Naive thymus-derived CD8-positive, alpha-beta T cell (primary cell): ENCODE data around the gene CAPS. TPM values are rescaled to one million over a fixed set of nuclear protein-coding genes. Genes with fewer than 3 reads are reported as not detected.

ENCODE experiments used
- ATAC-seq, 2 donors: fragments of 150-1000 bp; cut with Tn5 transposase in 1 of 2; sonication (Bioruptor Pico), chemical (Tn5 transposase) in 1 of 2; 1 replicate in 1 of 2; 2 replicates in 1 of 2; pipeline ENCODE4 v1.10.0; 2021; ENCODE audit warnings: mild to moderate bottlenecking in 2 of 2, moderate library complexity in 2 of 2
- POLR2A ChIA-PET: fragments of 350-600 bp; sonication (Branson Sonifier 250); formaldehyde crosslinking; loops from one replicate; lab custom pipeline; 2021; ENCODE audit warnings: antibody characterized with exemption; lab: Charles Lee
- DNase-seq, 10 donors: peaks; one replicate each; pipeline versions ENCODE4 v3.0.0 to v3.0.0-alpha.2; 2020 to 2022
- H3K27ac Mint-ChIP-seq, 10 donors: one replicate each; pipeline ENCODE4 v1.8.0; 2020 to 2022; ENCODE audit warnings: mild to moderate bottlenecking in 10 of 10, mixed read lengths in 10 of 10, moderate library complexity in 4 of 10, inconsistent platforms in 1 of 10
- H3K27me3 Mint-ChIP-seq, 5 donors: one replicate each; pipeline ENCODE4 v1.8.0; 2021 to 2022; ENCODE audit warnings: mixed read lengths in 5 of 5
- H3K36me3 Mint-ChIP-seq, 3 donors: one replicate each; pipeline ENCODE4 v1.8.0; 2020 to 2022; ENCODE audit warnings: mixed read lengths in 3 of 3, mild to moderate bottlenecking in 2 of 3, inconsistent platforms in 1 of 3
- H3K4me1 Mint-ChIP-seq, 4 donors: one replicate each; pipeline ENCODE4 v1.8.0; 2021 to 2022; ENCODE audit warnings: mixed read lengths in 4 of 4
- H3K4me3 Mint-ChIP-seq, 10 donors: one replicate each; pipeline ENCODE4 v1.8.0; 2020 to 2022; ENCODE audit warnings: mild to moderate bottlenecking in 10 of 10, mixed read lengths in 10 of 10, moderate library complexity in 6 of 10, inconsistent platforms in 1 of 10
- H3K9me3 Mint-ChIP-seq, 9 donors: one replicate each; pipeline ENCODE4 v1.8.0; 2020 to 2022; ENCODE audit warnings: mixed read lengths in 9 of 9, mild to moderate bottlenecking in 3 of 9, inconsistent platforms in 1 of 9, moderate library complexity in 1 of 9
- polyA plus RNA-seq, 3 donors: library from polyadenylated mRNA; unstranded; fragments of 300-500 nt; fragmentation: Illumina TruSeq; gene quantifications; one replicate each; pipeline ENCODE4 v1.2.3, GENCODE V29; 2021
- total RNA-seq, 8 experiments: library from RNA in 2 of 8; stranded (reverse) in 2 of 8; gene quantifications; one replicate each; pipeline ENCODE4 v1.2.3 and lab custom pipeline; 2021 to 2026

CAPS gene
- total and polyA plus RNA-seq, 5 experiments from 2014 or later = 1.3 to 58.3 (median 2.8) TPM

DNA sequence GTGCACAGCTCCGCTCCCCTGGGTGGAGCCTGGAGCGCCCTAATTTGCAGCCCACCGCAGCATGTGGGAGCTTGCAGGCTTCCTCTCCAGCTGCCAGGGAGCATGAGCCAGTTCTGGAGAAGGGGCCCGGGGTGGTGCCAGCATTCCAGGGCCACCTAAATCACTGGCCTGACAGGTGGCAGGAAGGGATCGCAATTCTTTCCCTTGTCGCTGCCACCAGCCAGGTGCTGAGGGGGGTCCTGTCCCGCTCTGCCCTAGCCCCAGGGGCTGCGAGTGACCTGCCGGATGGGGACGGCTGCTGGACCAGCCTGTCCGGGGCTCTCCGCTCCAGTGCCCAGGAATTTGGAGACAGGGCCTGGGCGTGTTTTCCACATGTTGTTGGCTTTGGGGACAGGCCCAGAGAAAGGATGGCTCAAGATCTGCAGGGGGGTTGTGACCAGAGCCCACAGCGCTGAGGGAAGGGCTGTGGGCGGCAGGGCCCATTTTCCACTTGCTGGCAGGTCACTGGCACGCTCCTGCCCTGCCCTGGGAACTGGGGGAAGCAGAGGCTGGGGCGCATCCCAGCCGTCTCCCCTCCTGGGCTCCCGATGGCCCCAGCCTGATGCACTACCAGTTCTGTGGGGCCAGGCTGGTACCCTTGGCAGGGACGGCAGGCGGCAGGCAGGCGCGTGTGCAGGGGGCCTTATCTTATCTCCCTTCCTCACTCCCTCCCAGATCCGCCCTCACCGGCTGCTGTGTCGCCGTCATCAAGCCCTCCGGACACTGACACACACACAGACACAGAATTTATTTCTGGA lies 19.9 kb upstream of the CAPS start:
- no peak for DNase-seq
- Mint-ChIP-seq H3K9me3 (no peaks in the 10 kb centered on the region), H3K27me3 (peaks cover 0 to 11% (median 6%) of the 10 kb centered on the region in 5 donors), H3K36me3 (peaks cover 0 to 14% (median 0%) of the 10 kb centered on the region in 3 donors), H3K4me1 (peaks cover 0 to 9% (median 5%) of the 10 kb centered on the region in 4 donors), H3K27ac (no peak overlapping the region), H3K4me3 (no peak overlapping the region)
- POLR2A ChIA-PET = interaction anchor here (4.7 kb wide), 1 partner anchor 9 kb away, joined by 26 read pairs; the partner anchor contains the start of genes NDUFA11 and VMAC
- ATAC-seq = no peak

DNA sequence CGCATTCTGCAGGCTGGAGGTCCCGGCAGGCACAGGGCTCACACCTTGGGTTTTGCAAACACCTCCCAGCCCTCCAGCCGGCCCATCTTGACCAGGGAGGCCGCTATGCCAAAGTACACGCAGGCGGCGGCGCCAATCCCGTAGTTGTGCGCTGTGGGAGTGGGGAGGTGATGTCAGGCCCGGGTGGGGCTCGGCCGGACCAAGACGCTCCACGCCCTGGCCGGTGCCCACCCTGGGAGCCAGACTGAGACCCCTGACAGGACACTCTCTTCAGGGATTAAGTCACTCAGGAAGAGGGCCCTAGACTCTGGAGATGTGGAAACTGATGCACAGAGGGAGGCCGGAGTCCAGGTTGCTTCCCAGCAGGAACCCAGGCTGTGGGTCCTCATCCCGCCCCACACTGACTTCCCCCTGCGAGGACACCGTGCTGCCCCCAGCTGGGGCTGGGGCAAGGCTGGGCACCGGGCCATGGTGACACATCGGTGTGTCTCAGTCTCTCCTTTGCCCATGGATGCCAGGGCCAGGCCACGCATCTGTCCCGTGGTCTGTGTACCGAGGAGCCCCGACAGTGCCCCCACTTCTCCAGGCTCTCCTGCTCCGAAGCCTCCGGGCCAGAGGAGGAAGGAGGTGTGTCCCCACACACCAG lies 19.2 kb upstream of the CAPS start:
- no peak overlapping the region for H3K27ac Mint-ChIP-seq
- no peak for DNase-seq
- H3K4me3 Mint-ChIP-seq = no peak overlapping the region
- H3K36me3 Mint-ChIP-seq = peaks cover 0 to 15% (median 0%) of the 10 kb centered on the region in 3 donors
- H3K9me3 Mint-ChIP-seq = no peaks in the 10 kb centered on the region
- ATAC-seq = no peak
- H3K27me3 Mint-ChIP-seq = peaks cover 0 to 3% (median 0%) of the 10 kb centered on the region in 5 donors
- POLR2A ChIA-PET = no interaction called here
- H3K4me1 Mint-ChIP-seq = peaks cover 0 to 11% (median 5%) of the 10 kb centered on the region in 4 donors

DNA sequence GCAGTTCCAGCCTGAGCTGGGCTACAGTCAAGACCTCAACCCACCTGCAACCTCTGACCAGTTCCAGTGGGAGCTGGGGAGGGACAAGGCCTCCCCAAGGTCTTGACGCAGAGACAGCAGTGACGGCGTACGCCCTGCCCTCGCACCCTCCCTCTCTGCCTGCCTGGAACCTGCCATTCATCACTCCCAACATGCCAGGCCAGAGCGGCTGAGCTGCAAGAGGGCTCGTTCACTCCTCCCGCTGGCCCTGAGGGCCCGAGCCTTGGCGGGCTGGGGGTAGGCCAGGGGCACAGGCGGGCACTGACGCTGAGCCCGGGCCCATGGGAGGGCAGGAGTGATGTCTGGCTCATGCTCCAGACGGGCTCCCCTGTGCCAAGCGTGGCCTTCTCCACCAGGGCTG lies 18.6 kb upstream of the CAPS start:
- no peaks in the 10 kb centered on the region for H3K27me3 Mint-ChIP-seq
- ATAC-seq (no peak), DNase-seq (no peak)
- POLR2A ChIA-PET = no interaction called here
- H3K9me3 Mint-ChIP-seq = no peaks in the 10 kb centered on the region
- peaks cover 0 to 20% (median 0%) of the 10 kb centered on the region in 3 donors for H3K36me3 Mint-ChIP-seq
- no peak overlapping the region for H3K4me3 Mint-ChIP-seq
- peaks cover 0 to 17% (median 8%) of the 10 kb centered on the region in 4 donors for H3K4me1 Mint-ChIP-seq
- no peak overlapping the region for H3K27ac Mint-ChIP-seq

DNA sequence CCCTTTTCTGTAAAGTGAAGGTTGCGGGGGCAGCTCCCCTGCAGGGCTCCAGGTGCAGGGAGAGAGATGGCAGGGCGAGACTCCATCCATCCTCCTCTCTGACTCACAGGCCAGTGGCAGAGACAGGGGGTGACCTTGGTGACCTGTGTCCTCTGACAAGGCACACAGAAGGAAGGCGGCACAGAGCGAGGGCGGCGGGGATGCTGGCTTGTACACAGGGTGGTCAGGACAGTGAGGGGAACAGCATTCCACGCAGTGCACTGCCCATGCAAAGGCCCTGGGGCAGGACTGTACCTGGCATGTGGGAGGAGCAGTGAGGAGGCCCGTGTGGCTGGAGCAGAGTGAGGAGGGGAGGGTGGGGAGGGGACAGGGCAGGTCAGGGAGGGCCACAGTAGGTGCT lies 18.2 kb upstream of the CAPS start:
- no peak for ATAC-seq
- Mint-ChIP-seq H3K27ac (no peak overlapping the region), H3K4me3 (peak overlapping the region in 1 of 10 donors; percentile 24), H3K9me3 (no peaks in the 10 kb centered on the region), H3K27me3 (no peaks in the 10 kb centered on the region), H3K4me1 (peaks cover under 1 to 20% (median 9%) of the 10 kb centered on the region in 4 donors), H3K36me3 (peaks cover 0 to 20% (median 0%) of the 10 kb centered on the region in 3 donors)
- DNase-seq = no peak
- POLR2A ChIA-PET = no interaction called here

DNA sequence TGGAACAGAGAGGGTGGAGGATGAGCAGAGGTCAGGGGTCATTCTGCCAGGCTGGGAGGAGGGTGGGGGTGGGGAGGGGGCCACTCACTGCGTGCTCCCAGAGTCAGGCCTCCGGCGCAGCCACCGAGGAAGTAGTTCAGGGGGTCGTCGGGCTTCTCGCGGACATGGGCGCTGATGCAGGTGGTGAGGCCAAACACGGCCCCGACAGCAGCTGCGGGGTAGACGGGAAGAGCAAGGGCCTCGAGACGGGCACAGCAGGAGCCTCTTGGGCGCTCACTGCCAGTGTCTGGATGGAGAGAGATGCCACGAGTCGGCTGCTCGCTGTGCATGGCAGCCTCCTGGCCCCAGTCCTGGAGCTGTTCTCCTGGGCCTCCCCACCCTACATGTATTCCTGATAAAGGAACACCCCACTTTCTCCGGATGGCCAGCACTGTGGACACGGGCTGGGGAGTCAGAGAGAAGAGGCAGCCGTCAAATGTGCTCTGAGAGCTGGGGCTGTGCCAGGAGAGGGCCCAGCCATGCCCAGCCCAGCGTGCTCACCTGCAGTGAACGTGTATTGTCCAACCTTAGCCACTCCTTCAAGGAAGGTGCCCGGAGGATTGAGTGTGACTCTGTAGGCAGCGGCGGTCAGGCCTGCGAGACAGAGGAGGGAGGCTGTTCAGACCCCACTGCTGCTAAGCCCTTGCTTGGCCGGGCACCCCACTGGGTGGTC lies 17.5 kb upstream of the CAPS start:
- Mint-ChIP-seq H3K27me3 (no peaks in the 10 kb centered on the region), H3K27ac (no peak overlapping the region)
- POLR2A ChIA-PET = no interaction called here

DNA sequence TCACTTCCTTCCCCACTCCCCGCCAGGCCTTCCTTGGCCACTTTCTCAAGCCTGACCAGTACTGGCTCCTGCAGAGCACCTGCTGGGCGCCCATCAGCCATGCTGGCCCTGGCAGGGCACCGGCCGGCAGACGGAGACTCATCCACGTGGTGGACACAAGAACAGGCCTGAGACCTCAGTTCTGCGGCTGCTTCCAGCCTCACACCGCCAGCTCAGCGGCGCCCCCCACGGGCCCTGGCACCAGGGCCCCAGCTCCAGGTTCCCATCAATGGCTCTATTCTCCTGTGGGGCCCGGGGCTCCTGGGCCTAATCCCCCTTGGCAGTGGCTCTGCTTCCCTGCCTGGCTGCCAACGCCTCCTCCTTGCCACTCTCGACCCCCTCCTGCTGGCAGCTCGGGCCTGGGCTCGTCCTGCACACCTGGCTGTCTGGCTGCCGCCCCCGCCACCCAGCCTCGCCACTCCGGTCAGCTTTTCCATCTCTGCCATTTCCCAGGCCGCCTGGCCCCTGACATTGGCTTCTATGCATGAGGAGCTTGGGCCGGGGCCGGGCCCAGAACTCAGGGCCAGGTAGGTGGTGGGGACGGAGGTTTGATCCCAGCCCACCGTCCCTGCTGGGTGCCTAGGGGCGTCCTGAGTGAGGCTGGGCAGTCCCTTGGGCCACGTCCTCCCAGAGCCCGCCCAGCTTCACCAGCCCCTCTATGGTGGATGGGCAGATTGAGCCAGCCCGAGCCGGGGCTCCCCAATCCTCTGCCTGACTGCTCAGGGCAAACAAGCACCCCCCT lies 16.7 kb upstream of the CAPS start:
- POLR2A ChIA-PET = interaction anchor here (0.7 kb wide), 1 partner anchor 283 kb away, joined by 3 read pairs; no protein-coding TSS in a partner anchor
- no peaks in the 10 kb centered on the region for H3K9me3 Mint-ChIP-seq
- no peaks in the 10 kb centered on the region for H3K27me3 Mint-ChIP-seq
- H3K27ac Mint-ChIP-seq = peak overlapping the region in 2 of 10 donors; percentile 4 to 77
- H3K4me3 Mint-ChIP-seq = no peak overlapping the region
- DNase-seq (no peak), ATAC-seq (no peak)
- peaks cover 11 to 26% (median 15%) of the 10 kb centered on the region in 4 donors for H3K4me1 Mint-ChIP-seq
- peaks cover 0 to 27% (median 3%) of the 10 kb centered on the region in 3 donors for H3K36me3 Mint-ChIP-seq

More for the DNA sequence above, 17.5 kb upstream of the CAPS start:
- H3K4me1 Mint-ChIP-seq = peaks cover 7 to 26% (median 14%) of the 10 kb centered on the region in 4 donors
- H3K4me3 Mint-ChIP-seq = no peak overlapping the region
- no peak for DNase-seq
- H3K9me3 Mint-ChIP-seq = no peaks in the 10 kb centered on the region
- peaks cover 0 to 24% (median 3%) of the 10 kb centered on the region in 3 donors for H3K36me3 Mint-ChIP-seq
- ATAC-seq = no peak

DNA sequence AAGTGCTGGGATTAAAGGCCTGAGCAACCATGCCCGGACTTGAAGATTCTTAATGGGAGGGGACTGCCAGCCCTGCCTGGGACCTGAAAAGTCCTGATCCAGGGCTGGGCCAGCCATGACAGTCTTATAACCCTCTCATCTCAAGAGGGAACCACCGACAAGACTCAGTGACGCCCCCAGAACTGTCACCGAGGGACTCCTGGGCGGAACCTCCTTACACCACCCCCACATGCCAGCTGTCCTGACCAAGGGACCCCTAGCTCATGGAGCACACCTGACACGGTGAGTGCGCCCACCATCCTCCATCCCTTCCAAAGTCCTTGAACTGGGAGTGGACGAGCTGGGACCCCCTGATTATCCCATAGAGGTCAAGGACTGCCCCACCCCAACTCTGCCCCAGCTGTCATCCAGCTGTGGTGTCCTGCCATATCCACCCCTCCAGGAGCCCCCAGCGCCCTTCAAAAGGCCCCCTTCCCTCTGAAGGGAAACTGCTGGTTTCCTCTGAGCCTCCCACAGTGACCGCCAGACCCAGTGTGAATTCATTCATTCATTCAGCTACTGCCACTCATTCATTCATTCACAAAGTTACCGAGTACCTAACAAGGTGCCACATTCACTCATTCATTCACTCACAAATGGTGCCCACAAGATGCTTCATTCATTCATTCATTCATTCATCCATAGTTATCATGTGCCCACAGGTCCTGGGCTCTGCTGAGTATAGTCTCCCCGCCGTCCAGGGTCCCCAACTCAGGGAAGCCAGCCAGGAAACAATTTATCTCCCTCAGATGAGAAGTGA lies 14.1 kb upstream of the CAPS start:
- peaks cover 0 to 26% (median 3%) of the 10 kb centered on the region in 3 donors for H3K36me3 Mint-ChIP-seq
- peaks cover 17 to 35% (median 26%) of the 10 kb centered on the region in 4 donors for H3K4me1 Mint-ChIP-seq
- H3K27me3 Mint-ChIP-seq = peaks cover 0 to 2% (median 0%) of the 10 kb centered on the region in 5 donors
- DNase-seq (no peak), ATAC-seq (no peak)
- peak overlapping the region in 4 of 10 donors; percentile 7 to 54 (median 18) for H3K27ac Mint-ChIP-seq
- H3K4me3 Mint-ChIP-seq = peak overlapping the region in 2 of 10 donors; percentile 8 to 26
- H3K9me3 Mint-ChIP-seq = no peaks in the 10 kb centered on the region
- POLR2A ChIA-PET = interaction anchor here (0.6 to 0.7 kb wide), 2 partner anchors 22 to 1811 kb away, joined by 3 to 5 read pairs; no protein-coding TSS in a partner anchor

DNA sequence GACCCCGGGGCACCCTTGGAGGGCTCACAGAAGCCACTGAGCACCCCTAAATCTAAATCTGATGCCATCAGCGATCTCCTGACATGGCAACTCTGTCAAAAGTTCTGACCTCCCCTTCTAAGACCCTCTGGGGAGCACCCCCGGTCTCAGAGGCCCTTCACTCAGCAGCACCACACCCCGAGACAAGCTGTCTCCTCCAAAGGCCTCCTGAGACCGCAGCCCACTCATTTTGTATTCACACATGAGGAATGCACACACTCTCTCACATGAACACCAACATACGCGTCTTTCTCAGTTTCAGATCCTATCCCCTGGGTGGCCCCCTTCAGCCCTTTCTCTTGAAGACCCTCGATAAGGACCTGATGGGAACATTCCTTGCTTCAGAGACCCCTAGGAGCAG lies 13.1 kb upstream of the CAPS start:
- POLR2A ChIA-PET = interaction anchor here (0.7 kb wide), 1 partner anchor 21 kb away, joined by 5 read pairs; no protein-coding TSS in a partner anchor
- Mint-ChIP-seq H3K27ac (peak overlapping the region in 8 of 10 donors; percentile 26 to 91 (median 54)), H3K27me3 (peaks cover 0 to 2% (median 0%) of the 10 kb centered on the region in 5 donors), H3K4me3 (peak overlapping the region in 8 of 10 donors; percentile 23 to 59 (median 42)), H3K4me1 (peaks cover 15 to 42% (median 30%) of the 10 kb centered on the region in 4 donors), H3K9me3 (no peaks in the 10 kb centered on the region), H3K36me3 (peaks cover 0 to 23% (median 3%) of the 10 kb centered on the region in 3 donors)
- ATAC-seq (no peak), DNase-seq (no peak)

DNA sequence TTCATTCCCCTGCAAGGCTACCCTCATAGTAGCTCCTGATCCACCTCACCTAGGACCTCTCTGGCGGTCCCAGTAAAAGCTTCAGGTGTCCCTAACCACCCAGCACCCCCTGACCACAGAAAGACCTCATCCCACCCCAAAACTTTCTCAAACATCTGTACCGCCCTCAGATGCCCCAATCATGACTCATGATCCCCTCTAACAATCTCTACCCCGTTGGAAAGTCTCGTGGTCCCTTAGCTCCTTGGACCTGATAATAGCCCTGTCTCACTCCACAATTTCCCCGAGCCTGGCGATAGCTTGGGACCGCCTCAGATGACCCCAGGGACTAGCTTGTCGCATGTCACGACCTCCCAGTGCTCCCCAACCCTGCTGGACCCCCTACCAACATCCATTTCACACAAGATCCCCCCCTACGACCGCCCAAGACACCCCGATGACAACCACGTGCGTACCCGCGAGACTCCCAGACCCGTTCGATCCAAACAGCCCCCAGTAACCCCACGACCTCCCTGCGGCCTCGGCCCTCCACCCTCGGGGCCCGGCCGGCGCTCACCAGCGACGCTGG lies 10.9 kb upstream of the CAPS start:
- no peak for ATAC-seq
- H3K9me3 Mint-ChIP-seq = no peaks in the 10 kb centered on the region
- no peak for DNase-seq
- H3K4me3 Mint-ChIP-seq = peak overlapping the region; percentile 91 to 99 (median 97)
- peaks cover 0 to 29% (median 3%) of the 10 kb centered on the region in 3 donors for H3K36me3 Mint-ChIP-seq
- H3K27me3 Mint-ChIP-seq = peaks cover 0 to 2% (median 0%) of the 10 kb centered on the region in 5 donors
- H3K27ac Mint-ChIP-seq = peak overlapping the region; percentile 98 to 100 (median 99)
- POLR2A ChIA-PET = interaction anchor here (0.7 to 3.8 kb wide), 17 partner anchors 11 to 1520 kb away, joined by 3 to 71 read pairs (median 9); partner anchors contain the start of genes DUS3L, RANBP3, RPL36 and SAFB
- peaks cover 19 to 58% (median 43%) of the 10 kb centered on the region in 4 donors for H3K4me1 Mint-ChIP-seq

DNA sequence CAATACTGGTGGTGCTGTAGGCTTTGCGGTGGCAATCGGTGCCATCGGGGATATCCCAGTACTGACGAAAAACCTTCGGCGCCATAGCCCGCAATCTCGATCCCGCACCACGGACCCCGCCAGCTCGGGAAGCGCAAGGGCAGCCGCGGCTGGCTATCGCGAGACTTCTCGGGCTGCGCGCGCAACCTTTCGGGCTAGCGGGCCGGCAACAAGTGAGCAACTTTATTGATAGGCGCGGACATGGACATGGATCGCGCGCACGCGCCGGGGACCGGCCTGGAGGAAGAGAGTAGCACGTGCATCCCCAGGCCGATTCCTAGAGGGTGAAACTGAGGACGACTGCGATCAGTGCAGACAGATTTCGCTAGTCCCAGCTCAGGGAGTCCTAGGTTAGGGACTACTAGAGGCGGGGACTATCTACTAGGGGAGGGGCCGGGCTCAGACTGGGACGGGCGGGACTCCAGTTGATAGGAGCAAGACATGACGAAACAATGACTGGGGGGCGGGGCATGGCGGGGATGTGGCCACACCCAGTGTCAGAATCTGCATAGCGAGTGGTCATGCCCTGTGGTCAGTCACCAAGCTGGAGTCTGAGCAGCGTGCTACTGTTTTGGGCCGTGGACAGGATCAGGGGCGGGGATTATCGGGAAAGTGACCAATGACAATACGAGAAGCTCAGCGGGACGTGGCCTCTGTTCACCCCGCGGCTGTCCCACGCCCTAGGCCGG lies 10.3 kb upstream of the CAPS start, which contains the start of gene NDUFA11:
Gene NDUFA11 (minus strand): TSS at position 167 of the 728 bp plus-strand sequence. CDS start 82 bp downstream, at position 85.
- peak within 1 kb of the TSS; percentile 98 to 100 (median 99) for H3K27ac Mint-ChIP-seq
- ATAC-seq = peak; percentile 53 to 56
- peaks cover 0 to 27% (median 3%) of the 10 kb centered on the region in 3 donors for H3K36me3 Mint-ChIP-seq
- DNase-seq = peak in 9 of 10 donors; percentile 94 to 98 (median 97)
- H3K27me3 Mint-ChIP-seq = peaks cover 0 to 2% (median 0%) of the 10 kb centered on the region in 5 donors
- POLR2A ChIA-PET = interaction anchor here (0.5 to 3.8 kb wide), 26 partner anchors 12 to 1727 kb away, joined by 3 to 71 read pairs (median 6); partner anchors contain the start of genes DUS3L, KDM4B, KHSRP and RANBP3
- no peaks in the 10 kb centered on the region for H3K9me3 Mint-ChIP-seq
- H3K4me3 Mint-ChIP-seq = peak within 1 kb of the TSS; percentile 91 to 99 (median 97)
- peaks cover 19 to 57% (median 43%) of the 10 kb centered on the region in 4 donors for H3K4me1 Mint-ChIP-seq
